ENCODE results near the gene PVALEF.

- TF ChIP-seq CTCF (IDR thresholded peaks at IDR 0.05; ENCODE audit: insufficient read depth, low read length): no peak
- TF ChIP-seq POLR2AphosphoS5 (IDR thresholded peaks at IDR 0.05; ENCODE audit: low read depth): no peak
- no peak for TF ChIP-seq REST (IDR thresholded peaks at IDR 0.05; ENCODE audit: insufficient replicate concordance, low read depth)
- TF ChIP-seq GABPA (IDR thresholded peaks at IDR 0.05; ENCODE audit: low read depth): no peak
Measured at GRCh38 chr17:81124377-81124776, 40.9 kb upstream of the PVALEF start.
